ENCODE results near the gene ARHGEF11. TPM values are rescaled to one million over a fixed set of nuclear protein-coding genes. Genes with fewer than 3 reads are reported as not detected.

The ARHGEF11 gene
- total and polyA plus RNA-seq, 8 donors, result 6.6 to 125 (median 32.7) TPM

- H3K27ac ChIP-seq, result no peak overlapping the region
- intact Hi-C loops (cut with DNase I; ENCODE audit: low total_unique reads), result no loop called here
- H3K4me3 ChIP-seq, result no peak overlapping the region
- 78 to 91% (median 90%) methylated on average over 4 of the region's 4 CpGs for WGBS, 5 donors
- no peaks in the 10 kb centered on the region for H3K36me3 ChIP-seq
- DNase-seq, result no peak
- TF ChIP-seq CTCF (IDR thresholded peaks at IDR 0.05), result no peak
- TF ChIP-seq POLR2AphosphoS5 (IDR thresholded peaks at IDR 0.05), result no peak
- no peak for TF ChIP-seq POLR2A (IDR thresholded peaks at IDR 0.05)
- no peak for TF ChIP-seq EP300 (IDR thresholded peaks at IDR 0.05)
- no peaks in the 10 kb centered on the region for H3K9me3 ChIP-seq
- peaks cover 3 to 15% (median 11%) of the 10 kb centered on the region in 4 donors for H3K4me1 ChIP-seq
- peaks cover 0 to 5% (median 0%) of the 10 kb centered on the region in 3 donors for H3K27me3 ChIP-seq
These were observed 46.2 kb upstream of the ARHGEF11 start for GRCh38 chr1:157091668-157092273.

- H3K9me3 ChIP-seq, result no peaks in the 10 kb centered on the region
- H3K27ac ChIP-seq, result no peak overlapping the region
- TF ChIP-seq POLR2A (IDR thresholded peaks at IDR 0.05) (no peak), EP300 (IDR thresholded peaks at IDR 0.05) (no peak), POLR2AphosphoS5 (IDR thresholded peaks at IDR 0.05) (no peak), CTCF (IDR thresholded peaks at IDR 0.05) (no peak)
- peaks cover 3 to 15% (median 11%) of the 10 kb centered on the region in 4 donors for H3K4me1 ChIP-seq
- no peak overlapping the region for H3K4me3 ChIP-seq
- intact Hi-C loops (cut with DNase I; ENCODE audit: low total_unique reads), result no loop called here
- peaks cover 0 to 5% (median 0%) of the 10 kb centered on the region in 3 donors for H3K27me3 ChIP-seq
- no peaks in the 10 kb centered on the region for H3K36me3 ChIP-seq
- WGBS, 5 donors, result 88 to 98% (median 91%) methylated on average over 4 of the region's 4 CpGs
- DNase-seq, result no peak
These were observed 45.6 kb upstream of the ARHGEF11 start for GRCh38 chr1:157091186-157091585.

- peaks cover 3 to 15% (median 11%) of the 10 kb centered on the region in 4 donors for H3K4me1 ChIP-seq
- WGBS, 5 donors, result 59 to 68% (median 62%) methylated on average over 3 of the region's 3 CpGs
These were observed 45.2 kb upstream of the ARHGEF11 start for GRCh38 chr1:157090771-157091170.

GRCh38 chr1:157090196-157090647 is 44.7 kb upstream of the ARHGEF11 start:
- H3K27me3 ChIP-seq, result peaks cover 0 to 5% (median 0%) of the 10 kb centered on the region in 3 donors
- no peaks in the 10 kb centered on the region for H3K9me3 ChIP-seq
- DNase-seq, result peak; percentile 92 to 95
- intact Hi-C loops (cut with DNase I; ENCODE audit: low total_unique reads), result no loop called here
- H3K4me3 ChIP-seq, result no peak overlapping the region
- TF ChIP-seq POLR2A (IDR thresholded peaks at IDR 0.05) (no peak), EP300 (IDR thresholded peaks at IDR 0.05) (no peak), POLR2AphosphoS5 (IDR thresholded peaks at IDR 0.05) (peak in 1 of 3 donors; percentile 38), CTCF (IDR thresholded peaks at IDR 0.05) (peak in 5 of 7 experiments; percentile 85 to 96 (median 91))
- no peak overlapping the region for H3K27ac ChIP-seq
- H3K36me3 ChIP-seq, result no peaks in the 10 kb centered on the region
- peaks cover 3 to 15% (median 11%) of the 10 kb centered on the region in 4 donors for H3K4me1 ChIP-seq
- 15 to 23% (median 20%) methylated on average over 8 to 10 of the region's 10 CpGs for whole genome bisulfite sequencing, 5 donors

More at GRCh38 chr1:157090771-157091170, 45.2 kb upstream of the ARHGEF11 start:
- Histone ChIP-seq H3K36me3 (no peaks in the 10 kb centered on the region), H3K27me3 (peaks cover 0 to 5% (median 0%) of the 10 kb centered on the region in 3 donors), H3K27ac (no peak overlapping the region), H3K4me3 (no peak overlapping the region), H3K9me3 (no peaks in the 10 kb centered on the region)
- intact Hi-C loops (cut with DNase I; ENCODE audit: low total_unique reads), result no loop called here
- DNase-seq, result no peak
- TF ChIP-seq EP300 (IDR thresholded peaks at IDR 0.05), result no peak
- no peak for TF ChIP-seq POLR2A (IDR thresholded peaks at IDR 0.05)
- TF ChIP-seq CTCF (IDR thresholded peaks at IDR 0.05), result no peak
- TF ChIP-seq POLR2AphosphoS5 (IDR thresholded peaks at IDR 0.05), result no peak
